ENCODE data around the gene ELL2. TPM values are rescaled to one million over a fixed set of nuclear protein-coding genes. Genes with fewer than 3 reads are reported as not detected.

ELL2 gene
- total RNA-seq, 1 experiment from 2014 or later: 27.5 TPM

DNA sequence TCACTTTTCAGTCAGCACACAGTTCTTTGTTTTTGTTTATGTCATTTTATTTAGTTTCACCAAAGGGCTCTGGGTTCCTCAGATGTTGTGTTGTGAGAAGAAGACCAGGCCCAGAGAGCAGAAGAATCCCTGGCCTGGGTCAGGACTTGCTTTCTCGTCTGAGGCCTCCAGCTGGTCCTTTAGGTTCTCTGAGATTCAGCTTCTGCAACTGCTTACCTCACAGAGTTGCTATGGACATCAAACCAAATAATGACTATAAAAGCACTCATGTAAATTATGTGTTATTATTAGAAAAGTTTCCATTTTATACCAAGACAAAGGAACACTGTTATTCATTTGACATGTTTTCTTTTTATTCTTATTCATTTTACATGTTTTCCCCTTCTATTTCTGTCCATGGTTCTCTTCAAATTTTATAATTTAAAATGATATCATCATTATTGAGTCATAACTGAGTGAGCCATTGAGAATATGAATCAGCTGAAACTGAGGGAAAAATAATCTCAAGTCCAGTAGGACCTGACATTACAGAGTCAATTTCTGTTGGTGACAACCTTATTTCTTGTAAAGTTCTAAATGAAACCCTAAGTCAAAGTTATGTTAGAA lies 95.1 kb downstream of the ELL2 start:
- Mint-ChIP-seq H3K9me3 (no peaks in the 10 kb centered on the region), H3K27me3 (ENCODE audit: low read depth) (no peaks in the 10 kb centered on the region; the same call in 1 of the 2 replicates), H3K4me1 (peaks cover 8 to 10% of the 10 kb centered on the region in 2 experiments), H3K27ac (no peak overlapping the region), H3K4me3 (no peak overlapping the region), H3K36me3 (ENCODE audit: insufficient read depth in 1 of 3, low read depth in 3 of 3) (peaks cover 0 to 4% (median 0%) of the 10 kb centered on the region in 3 experiments; a peak in 1 of 7 replicates)
- Histone ChIP-seq H2BK5ac (ENCODE audit: insufficient read length, low read length) (no peak overlapping the region), H3K23ac (ENCODE audit: insufficient read length, low read depth, low read length) (no peak overlapping the region), H4K8ac (replicated peaks; ENCODE audit: insufficient read length, low read depth, low read length) (no peak overlapping the region), H3K4me1 (ENCODE audit: insufficient read depth, low read length) (peaks cover 4% of the 10 kb centered on the region; the same call in 1 of the 2 replicates), H3K4ac (ENCODE audit: low read depth, low read length) (no peak overlapping the region), H3K27me3 (ENCODE audit: insufficient read depth, low read length) (no peaks in the 10 kb centered on the region), H3K56ac (ENCODE audit: insufficient read length, low read depth, low read length) (no peak overlapping the region), H3K4me2 (ENCODE audit: insufficient read depth, insufficient read length, low read length) (no peak overlapping the region), H3K27ac (ENCODE audit: insufficient read length, low read depth, low read length) (no peak overlapping the region), H2AFZ (ENCODE audit: low read length) (no peak overlapping the region), H3K14ac (ENCODE audit: insufficient read depth, low read length) (no peak overlapping the region), H4K5ac (ENCODE audit: insufficient read length, low read depth, low read length) (no peak overlapping the region), H3K79me2 (ENCODE audit: insufficient read depth, low read length) (no peaks in the 10 kb centered on the region), H2AK5ac (ENCODE audit: insufficient read length, low read length) (no peak overlapping the region), H4K91ac (ENCODE audit: insufficient read length, low read depth, low read length) (no peak overlapping the region), H3K9me3 (ENCODE audit: control insufficient read depth, low read depth, low read length) (no peaks in the 10 kb centered on the region), H2BK15ac (ENCODE audit: low read depth, low read length) (no peak overlapping the region), H3K18ac (ENCODE audit: insufficient read length, low read depth, low read length) (no peak overlapping the region), H2BK20ac (ENCODE audit: low read depth, low read length, poor library complexity, severe bottlenecking) (no peak overlapping the region), H3K79me1 (ENCODE audit: insufficient read depth, low read depth, low read length, poor library complexity, severe bottlenecking) (no peaks in the 10 kb centered on the region), H3K9ac (ENCODE audit: extremely low read depth, insufficient read length, low read length) (no peak overlapping the region), H3T11ph (ENCODE audit: low read length) (no peak overlapping the region), H2BK120ac (ENCODE audit: low read depth, low read length, poor library complexity, severe bottlenecking) (no peak overlapping the region), H3K23me2 (ENCODE audit: insufficient read length, low read depth, low read length, poor library complexity, severe bottlenecking) (no peaks in the 10 kb centered on the region), H4K20me1 (ENCODE audit: control insufficient read depth, insufficient read depth, insufficient read length) (no peaks in the 10 kb centered on the region), H2BK12ac (ENCODE audit: insufficient read length, low read depth, low read length) (no peak overlapping the region)
- no peak for DNase-seq
- TF ChIP-seq, protein P1, sequence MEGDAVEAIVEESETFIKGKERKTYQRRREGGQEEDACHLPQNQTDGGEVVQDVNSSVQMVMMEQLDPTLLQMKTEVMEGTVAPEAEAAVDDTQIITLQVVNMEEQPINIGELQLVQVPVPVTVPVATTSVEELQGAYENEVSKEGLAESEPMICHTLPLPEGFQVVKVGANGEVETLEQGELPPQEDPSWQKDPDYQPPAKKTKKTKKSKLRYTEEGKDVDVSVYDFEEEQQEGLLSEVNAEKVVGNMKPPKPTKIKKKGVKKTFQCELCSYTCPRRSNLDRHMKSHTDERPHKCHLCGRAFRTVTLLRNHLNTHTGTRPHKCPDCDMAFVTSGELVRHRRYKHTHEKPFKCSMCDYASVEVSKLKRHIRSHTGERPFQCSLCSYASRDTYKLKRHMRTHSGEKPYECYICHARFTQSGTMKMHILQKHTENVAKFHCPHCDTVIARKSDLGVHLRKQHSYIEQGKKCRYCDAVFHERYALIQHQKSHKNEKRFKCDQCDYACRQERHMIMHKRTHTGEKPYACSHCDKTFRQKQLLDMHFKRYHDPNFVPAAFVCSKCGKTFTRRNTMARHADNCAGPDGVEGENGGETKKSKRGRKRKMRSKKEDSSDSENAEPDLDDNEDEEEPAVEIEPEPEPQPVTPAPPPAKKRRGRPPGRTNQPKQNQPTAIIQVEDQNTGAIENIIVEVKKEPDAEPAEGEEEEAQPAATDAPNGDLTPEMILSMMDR (conservative IDR thresholded peaks at IDR 0.05): no peak
- no CpG with 5 or more reads among the region's 1 CpG for WGBS (ENCODE audit: extremely low coverage, insufficient read length, low lambda C conversion rate)
